Left renal pelvis (tissue), 4 donors: ENCODE results near the gene EPHA7. TPM values are rescaled to one million over a fixed set of nuclear protein-coding genes. Genes with fewer than 3 reads are reported as not detected.

ENCODE experiments used
- DNase-seq, 4 donors: peaks; one replicate each; pipeline ENCODE4 v3.0.0-alpha.2; 2013; ENCODE audit warnings: low read depth in 4 of 4, low spot score in 3 of 4
- polyA plus RNA-seq, 4 donors: library from polyadenylated mRNA; unstranded; fragments of 120-200 nt; gene quantifications; one replicate each; pipeline ENCODE4 v1.2.1, GENCODE V29; 2013; ENCODE audit not compliant: insufficient read length in 4 of 4

Gene EPHA7
- polyA plus RNA-seq, 4 donors = 18.3 to 49.7 (median 41.2) TPM

- DNase-seq = no peak
Measured at GRCh38 chr6:93394471-93394870, 24.9 kb downstream of the EPHA7 start.

- DNase-seq = no peak
Measured at GRCh38 chr6:93393554-93394074, 25.7 kb downstream of the EPHA7 start.

GRCh38 chr6:93392797-93393196 is 26.6 kb downstream of the EPHA7 start:
- DNase-seq = no peak

- DNase-seq = no peak
Measured at GRCh38 chr6:93391965-93392364, 27.4 kb downstream of the EPHA7 start.

- DNase-seq = no peak
Measured at GRCh38 chr6:93389192-93389591, 30.2 kb downstream of the EPHA7 start.

GRCh38 chr6:93388070-93388469 is 31.3 kb downstream of the EPHA7 start:
- DNase-seq = no peak

- DNase-seq = no peak
Measured at GRCh38 chr6:93376026-93376540, 43.3 kb downstream of the EPHA7 start.

- DNase-seq = no peak
Measured at GRCh38 chr6:93373445-93373844, 45.9 kb downstream of the EPHA7 start.

GRCh38 chr6:93371756-93372155 is 47.6 kb downstream of the EPHA7 start:
- DNase-seq = no peak

GRCh38 chr6:93369586-93370134 is 49.7 kb downstream of the EPHA7 start:
- DNase-seq = no peak

GRCh38 chr6:93366506-93366905 is 52.9 kb downstream of the EPHA7 start:
- no peak for DNase-seq

- no peak for DNase-seq
Measured at GRCh38 chr6:93365445-93365844, 53.9 kb downstream of the EPHA7 start.

- DNase-seq = no peak
Measured at GRCh38 chr6:93358435-93358834, 60.9 kb downstream of the EPHA7 start.

- DNase-seq = no peak
Measured at GRCh38 chr6:93352604-93353003, 66.8 kb downstream of the EPHA7 start.

- DNase-seq = no peak
Measured at GRCh38 chr6:93351222-93351621, 68.1 kb downstream of the EPHA7 start.

GRCh38 chr6:93350774-93351173 is 68.6 kb downstream of the EPHA7 start:
- DNase-seq = no peak

GRCh38 chr6:93344333-93344835 is 75.0 kb downstream of the EPHA7 start:
- no peak for DNase-seq

GRCh38 chr6:93343476-93343875 is 75.9 kb downstream of the EPHA7 start:
- DNase-seq = no peak

- DNase-seq = peak in 2 of 4 donors; percentile 20 to 50
Measured at GRCh38 chr6:93341900-93342613, 77.3 kb downstream of the EPHA7 start.

GRCh38 chr6:93337772-93338394 is 81.5 kb downstream of the EPHA7 start:
- DNase-seq = no peak

GRCh38 chr6:93337014-93337413 is 82.3 kb downstream of the EPHA7 start:
- DNase-seq = no peak
